ENCODE data around the gene PCNP. TPM values are rescaled to one million over a fixed set of nuclear protein-coding genes. Genes with fewer than 3 reads are reported as not detected.
"Not testable (repeated sequence)": the region's sequence is repeated elsewhere in the genome, so short reads cannot be mapped to it uniquely, and the experiment has no call there.

The PCNP gene
- total RNA-seq, 1 donor from 2014 or later, result 117 TPM

DNA sequence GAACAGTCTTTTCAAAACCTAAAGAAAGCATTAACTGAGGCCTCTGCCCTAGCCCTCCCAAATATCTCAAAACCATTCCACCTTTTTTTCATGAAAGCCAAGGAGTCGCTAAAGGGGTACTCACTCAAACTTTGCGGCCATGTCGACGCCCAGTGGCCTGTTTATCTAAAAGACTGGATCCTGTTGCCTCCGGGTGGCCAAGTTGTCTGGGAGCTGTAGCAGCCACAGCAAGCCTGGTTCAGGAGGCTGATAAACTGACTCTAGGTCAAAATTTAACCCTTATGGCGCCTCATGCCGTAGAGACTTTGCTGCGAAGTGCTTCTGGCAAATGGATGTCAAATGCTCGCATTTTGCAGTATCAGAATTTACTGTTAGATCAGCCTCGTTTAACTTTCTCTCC is 63.5 kb downstream of the PCNP start:
- Mint-ChIP-seq H3K4me3 (ENCODE audit: unreplicated experiment) (no peak overlapping the region), H3K27me3 (ENCODE audit: unreplicated experiment) (peaks cover 8% of the 10 kb centered on the region), H3K4me1 (ENCODE audit: unreplicated experiment) (peaks cover 5% of the 10 kb centered on the region), H3K27ac (ENCODE audit: unreplicated experiment) (no peak overlapping the region), H3K9me3 (ENCODE audit: unreplicated experiment) (no peaks in the 10 kb centered on the region), H3K36me3 (ENCODE audit: low read depth, unreplicated experiment) (peaks cover 5% of the 10 kb centered on the region)
- TF ChIP-seq, protein P1, sequence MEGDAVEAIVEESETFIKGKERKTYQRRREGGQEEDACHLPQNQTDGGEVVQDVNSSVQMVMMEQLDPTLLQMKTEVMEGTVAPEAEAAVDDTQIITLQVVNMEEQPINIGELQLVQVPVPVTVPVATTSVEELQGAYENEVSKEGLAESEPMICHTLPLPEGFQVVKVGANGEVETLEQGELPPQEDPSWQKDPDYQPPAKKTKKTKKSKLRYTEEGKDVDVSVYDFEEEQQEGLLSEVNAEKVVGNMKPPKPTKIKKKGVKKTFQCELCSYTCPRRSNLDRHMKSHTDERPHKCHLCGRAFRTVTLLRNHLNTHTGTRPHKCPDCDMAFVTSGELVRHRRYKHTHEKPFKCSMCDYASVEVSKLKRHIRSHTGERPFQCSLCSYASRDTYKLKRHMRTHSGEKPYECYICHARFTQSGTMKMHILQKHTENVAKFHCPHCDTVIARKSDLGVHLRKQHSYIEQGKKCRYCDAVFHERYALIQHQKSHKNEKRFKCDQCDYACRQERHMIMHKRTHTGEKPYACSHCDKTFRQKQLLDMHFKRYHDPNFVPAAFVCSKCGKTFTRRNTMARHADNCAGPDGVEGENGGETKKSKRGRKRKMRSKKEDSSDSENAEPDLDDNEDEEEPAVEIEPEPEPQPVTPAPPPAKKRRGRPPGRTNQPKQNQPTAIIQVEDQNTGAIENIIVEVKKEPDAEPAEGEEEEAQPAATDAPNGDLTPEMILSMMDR (IDR thresholded peaks at IDR 0.05; ENCODE audit: unreplicated experiment), result no peak
- no peak for DNase-seq (ENCODE audit: low spot score)

DNA sequence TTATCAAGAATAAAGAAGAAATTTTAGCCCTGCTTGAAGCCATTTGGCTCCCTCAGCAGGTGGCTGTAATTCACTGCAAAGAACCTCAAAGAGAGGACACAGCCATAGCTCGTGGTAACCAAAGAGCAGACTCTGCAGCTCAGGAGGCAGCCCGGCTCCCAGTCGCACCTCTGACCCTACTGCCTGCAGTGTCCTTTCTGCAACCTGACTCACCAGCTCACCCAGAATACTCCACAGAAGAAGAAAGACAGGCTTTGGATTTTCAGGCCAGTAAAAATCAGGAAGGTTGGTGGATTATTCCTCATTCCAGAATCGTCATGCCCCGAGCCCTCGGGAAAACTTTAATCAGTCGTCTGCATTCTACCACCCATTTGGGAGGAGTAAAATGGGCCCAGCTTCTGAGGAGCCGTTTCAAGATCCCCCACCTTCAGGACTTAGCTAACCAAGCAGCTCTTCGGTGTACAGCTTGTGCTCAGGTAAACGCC is 64.3 kb downstream of the PCNP start:
- no peak overlapping the region for H3K27ac Mint-ChIP-seq (ENCODE audit: unreplicated experiment)
- H3K4me1 Mint-ChIP-seq (ENCODE audit: unreplicated experiment), result peaks cover 5% of the 10 kb centered on the region
- H3K27me3 Mint-ChIP-seq (ENCODE audit: unreplicated experiment), result peaks cover 8% of the 10 kb centered on the region
- TF ChIP-seq, protein P1 (IDR thresholded peaks at IDR 0.05; ENCODE audit: unreplicated experiment), result no peak
- no peak for DNase-seq (ENCODE audit: low spot score)
- peaks cover 5% of the 10 kb centered on the region for H3K36me3 Mint-ChIP-seq (ENCODE audit: low read depth, unreplicated experiment)
- H3K9me3 Mint-ChIP-seq (ENCODE audit: unreplicated experiment), result no peaks in the 10 kb centered on the region
- no peak overlapping the region for H3K4me3 Mint-ChIP-seq (ENCODE audit: unreplicated experiment)

DNA sequence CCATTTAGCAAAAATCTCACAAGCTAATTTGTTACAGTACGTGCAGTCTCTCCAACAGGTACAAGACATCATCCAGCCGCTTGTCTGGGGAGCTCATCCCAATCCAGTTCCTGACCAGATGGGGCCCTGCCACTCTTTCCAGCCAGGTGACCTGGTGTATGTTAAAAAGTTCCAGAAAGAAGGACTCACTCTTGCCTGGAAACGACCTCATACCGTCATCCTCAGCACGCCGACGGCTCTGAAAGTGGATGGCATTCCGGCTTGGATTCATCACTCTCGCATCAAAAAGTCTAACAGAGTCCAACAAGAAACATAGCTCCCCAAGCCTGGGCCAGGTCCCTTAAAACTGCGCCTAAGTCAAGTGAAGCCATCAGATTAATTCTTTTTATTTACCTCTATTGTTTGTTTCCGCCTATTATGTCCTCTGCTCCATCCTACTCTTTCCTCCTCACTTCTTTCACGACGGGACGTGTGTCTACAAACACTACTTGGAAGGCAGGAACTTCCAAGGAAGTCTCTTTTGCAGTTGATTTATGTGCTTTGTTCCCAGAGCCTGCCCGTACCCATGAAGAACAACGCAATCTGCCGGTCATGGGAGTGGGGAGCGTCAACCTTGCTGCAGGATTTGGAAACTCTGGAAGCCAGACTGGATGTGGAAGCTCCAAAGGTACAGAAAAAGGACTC is 65.4 kb downstream of the PCNP start:
- Mint-ChIP-seq H3K36me3 (ENCODE audit: low read depth, unreplicated experiment) (peaks cover 2% of the 10 kb centered on the region), H3K4me1 (ENCODE audit: unreplicated experiment) (peaks cover 5% of the 10 kb centered on the region), H3K4me3 (ENCODE audit: unreplicated experiment) (no peak overlapping the region), H3K27ac (ENCODE audit: unreplicated experiment) (no peak overlapping the region), H3K27me3 (ENCODE audit: unreplicated experiment) (peaks cover 8% of the 10 kb centered on the region), H3K9me3 (ENCODE audit: unreplicated experiment) (no peaks in the 10 kb centered on the region)
- TF ChIP-seq, protein P1 (IDR thresholded peaks at IDR 0.05; ENCODE audit: unreplicated experiment), result no peak
- DNase-seq (ENCODE audit: low spot score), result no peak

DNA sequence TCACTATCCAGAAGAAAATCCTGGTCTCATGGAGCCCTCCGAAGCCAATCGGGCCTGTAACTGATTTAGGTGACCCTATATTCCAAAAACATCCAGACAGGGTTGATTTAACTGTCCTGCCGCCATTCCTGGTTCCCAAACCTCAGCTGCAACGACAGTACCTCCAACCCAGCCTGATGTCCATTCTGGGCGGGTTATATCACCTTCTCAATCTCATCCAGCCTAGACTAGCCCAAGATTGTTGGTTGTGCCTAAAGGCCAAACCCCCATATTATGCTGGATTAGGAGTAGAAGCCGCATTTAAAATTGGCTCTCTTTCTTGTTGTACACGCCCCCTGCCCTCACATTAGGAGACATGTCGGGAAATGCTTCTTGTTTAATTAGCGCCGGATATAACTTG is 66.3 kb downstream of the PCNP start:
- H3K9me3 Mint-ChIP-seq (ENCODE audit: unreplicated experiment), result no peaks in the 10 kb centered on the region
- no peak overlapping the region for H3K27ac Mint-ChIP-seq (ENCODE audit: unreplicated experiment)
- peaks cover 5% of the 10 kb centered on the region for H3K4me1 Mint-ChIP-seq (ENCODE audit: unreplicated experiment)
- no peaks in the 10 kb centered on the region for H3K36me3 Mint-ChIP-seq (ENCODE audit: low read depth, unreplicated experiment)
- DNase-seq (ENCODE audit: low spot score), result no peak
- H3K27me3 Mint-ChIP-seq (ENCODE audit: unreplicated experiment), result peaks cover 8% of the 10 kb centered on the region
- TF ChIP-seq, protein P1 (IDR thresholded peaks at IDR 0.05; ENCODE audit: unreplicated experiment), result no peak
- H3K4me3 Mint-ChIP-seq (ENCODE audit: unreplicated experiment), result no peak overlapping the region

DNA sequence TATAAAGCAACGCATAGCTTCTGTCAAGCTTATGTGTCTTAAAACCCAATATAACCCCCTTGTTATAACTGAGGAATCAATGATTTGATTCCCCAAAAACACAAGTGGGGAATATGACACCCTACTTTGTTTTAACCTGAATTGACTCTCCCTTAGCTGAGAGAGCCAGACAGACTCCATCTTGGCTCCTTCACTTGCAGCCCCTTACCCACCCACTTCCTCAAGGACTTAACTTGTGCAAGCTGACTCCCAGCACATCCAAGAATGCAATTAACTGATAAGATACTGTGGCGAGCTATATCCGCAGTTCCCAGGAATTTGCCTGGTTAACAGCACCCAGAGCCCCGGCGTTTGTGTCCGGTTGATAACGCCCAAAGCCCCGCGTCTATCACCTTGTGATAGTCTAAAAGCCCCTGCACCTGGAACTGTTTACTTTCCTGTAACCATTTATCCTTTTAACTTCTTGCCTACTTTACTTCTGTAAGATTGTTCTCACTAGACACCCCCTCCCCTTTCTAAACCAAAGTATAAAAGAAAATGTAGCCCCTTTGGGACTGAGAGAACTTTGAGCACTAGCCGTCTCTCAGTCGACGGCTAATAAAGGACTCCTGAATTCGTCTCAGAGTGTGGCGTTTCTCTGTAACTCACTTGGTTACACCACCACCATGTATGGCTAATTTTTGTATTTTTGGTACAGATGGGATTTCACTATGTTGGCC is 67.6 kb downstream of the PCNP start:
- H3K27me3 Mint-ChIP-seq (ENCODE audit: unreplicated experiment); H3K9me3 Mint-ChIP-seq (ENCODE audit: unreplicated experiment); H3K36me3 Mint-ChIP-seq (ENCODE audit: low read depth, unreplicated experiment); H3K4me1 Mint-ChIP-seq (ENCODE audit: unreplicated experiment); H3K4me3 Mint-ChIP-seq (ENCODE audit: unreplicated experiment); DNase-seq (ENCODE audit: low spot score); H3K27ac Mint-ChIP-seq (ENCODE audit: unreplicated experiment): not testable (repeated sequence)

Measured in endothelial cell (in vitro differentiated cells).